Spleen (tissue), 7 donors: ENCODE measurements around the gene TMEM117.

Experiments
- CTCF ChIP-seq, 11 experiments: fragments of 200-600 bp in 7 of 11; fragments of 450-650 bp in 4 of 11; sonication (generic) in 4 of 11; IDR thresholded peaks in 8 of 11; conservative IDR thresholded peaks in 3 of 11; 1 replicate in 7 of 11; 2 replicates in 4 of 11; pipeline versions ENCODE4 v1.4.0 to v1.8.0; 2016 to 2021; ENCODE audit warnings: antibody characterized with exemption in 11 of 11, inconsistent platforms in 4 of 11, mild to moderate bottlenecking in 1 of 11
- POLR2A ChIP-seq, 3 donors: fragments of 450-650 bp; IDR thresholded peaks; one replicate each; pipeline ENCODE4 v1.5.1; 2017; ENCODE audit warnings: antibody characterized with exemption in 3 of 3, mild to moderate bottlenecking in 1 of 3
- donor health status: DM: no; HTN: no; CAD: no; lungs with moderate emphysema.
- donor health status: DM: no; HTN: no; CAD: no.
- donor health status: DM: no; HTN: no; CAD: no.

DNA sequence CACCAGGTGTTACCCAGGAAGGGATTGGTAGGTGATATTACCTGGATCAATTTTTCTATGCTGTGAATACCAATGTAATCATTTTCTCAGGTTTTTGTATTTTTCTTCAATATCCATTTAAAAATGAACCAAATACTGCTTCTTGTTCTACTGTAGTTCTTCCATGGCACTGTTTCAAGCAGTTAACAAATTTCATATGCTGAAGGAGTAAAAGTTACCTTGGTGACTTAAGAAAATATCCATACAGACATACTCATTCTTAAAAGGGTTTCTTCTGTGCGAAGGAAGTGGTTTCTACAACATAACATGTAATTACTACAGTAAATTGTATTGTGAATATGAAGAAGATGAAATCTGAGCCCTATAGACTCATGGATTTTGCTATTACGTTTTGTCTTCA, 222.5 kb downstream of the TMEM117 start:
- TF ChIP-seq CTCF (IDR thresholded peaks at IDR 0.05 in 8 of 11, conservative IDR thresholded peaks at IDR 0.05 in 3 of 11) (no peak), POLR2A (IDR thresholded peaks at IDR 0.05) (no peak)
